C4-2B (cell line): ENCODE results near the gene ANTXRL.

ENCODE experiments used
- ZFX ChIP-seq: fragments of 450-650 bp; IDR thresholded peaks from 2 replicates; pipeline ENCODE4 v1.6.1; 2017
- TF ChIP-seq, protein P1 (sequence below): fragments of 450-650 bp; conservative IDR thresholded peaks from 2 replicates; pipeline ENCODE4 v1.5.1; 2017; ENCODE audit warnings: mild to moderate bottlenecking

DNA sequence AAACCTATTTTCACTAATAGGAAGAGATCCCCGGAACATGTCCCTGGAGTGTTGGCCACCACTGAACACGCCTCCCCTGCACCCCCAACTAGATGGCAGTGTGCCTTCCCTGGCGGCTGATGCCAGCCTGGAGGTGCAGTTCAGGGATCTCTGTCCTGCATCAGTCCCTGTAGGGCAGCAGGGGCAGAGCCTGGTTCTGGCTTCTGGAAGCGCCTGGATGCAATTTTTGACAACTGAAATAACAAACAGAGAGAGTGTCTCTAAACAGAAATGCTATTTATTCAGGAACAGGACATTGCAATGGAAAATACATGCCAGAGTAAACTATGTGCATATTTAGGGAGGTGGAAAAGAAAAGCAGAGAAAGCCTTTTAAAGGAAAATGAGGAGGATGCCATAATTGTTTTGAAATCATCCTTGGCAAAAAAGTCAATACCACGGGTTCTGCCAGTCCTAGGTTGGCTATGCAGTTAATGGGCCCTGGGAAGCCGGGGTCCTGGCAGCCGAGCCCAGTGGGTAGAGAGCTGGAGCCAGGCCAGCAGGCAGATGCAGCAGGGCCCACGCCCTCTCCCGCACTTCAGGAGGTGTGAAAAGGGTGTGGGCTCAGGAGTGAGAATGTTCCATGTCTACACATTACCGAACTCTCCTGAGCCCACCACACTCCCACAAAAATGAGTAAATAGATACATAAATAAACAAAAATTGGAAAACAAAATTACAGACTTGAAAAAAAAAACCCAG is 18.5 kb downstream of the ANTXRL start:
- TF ChIP-seq, protein P1, sequence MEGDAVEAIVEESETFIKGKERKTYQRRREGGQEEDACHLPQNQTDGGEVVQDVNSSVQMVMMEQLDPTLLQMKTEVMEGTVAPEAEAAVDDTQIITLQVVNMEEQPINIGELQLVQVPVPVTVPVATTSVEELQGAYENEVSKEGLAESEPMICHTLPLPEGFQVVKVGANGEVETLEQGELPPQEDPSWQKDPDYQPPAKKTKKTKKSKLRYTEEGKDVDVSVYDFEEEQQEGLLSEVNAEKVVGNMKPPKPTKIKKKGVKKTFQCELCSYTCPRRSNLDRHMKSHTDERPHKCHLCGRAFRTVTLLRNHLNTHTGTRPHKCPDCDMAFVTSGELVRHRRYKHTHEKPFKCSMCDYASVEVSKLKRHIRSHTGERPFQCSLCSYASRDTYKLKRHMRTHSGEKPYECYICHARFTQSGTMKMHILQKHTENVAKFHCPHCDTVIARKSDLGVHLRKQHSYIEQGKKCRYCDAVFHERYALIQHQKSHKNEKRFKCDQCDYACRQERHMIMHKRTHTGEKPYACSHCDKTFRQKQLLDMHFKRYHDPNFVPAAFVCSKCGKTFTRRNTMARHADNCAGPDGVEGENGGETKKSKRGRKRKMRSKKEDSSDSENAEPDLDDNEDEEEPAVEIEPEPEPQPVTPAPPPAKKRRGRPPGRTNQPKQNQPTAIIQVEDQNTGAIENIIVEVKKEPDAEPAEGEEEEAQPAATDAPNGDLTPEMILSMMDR = no peak
- TF ChIP-seq ZFX = no peak
